ENCODE measurements around the gene BOK. TPM values are rescaled to one million over a fixed set of nuclear protein-coding genes. Genes with fewer than 3 reads are reported as not detected.

The BOK gene
- total and polyA plus RNA-seq, 10 of the 15 experiments (the other 5 are each of a cell fraction or from before 2014, with no cell fraction given): 0.04 to 0.15 (median 0.12) TPM; not detected in 7

DNA sequence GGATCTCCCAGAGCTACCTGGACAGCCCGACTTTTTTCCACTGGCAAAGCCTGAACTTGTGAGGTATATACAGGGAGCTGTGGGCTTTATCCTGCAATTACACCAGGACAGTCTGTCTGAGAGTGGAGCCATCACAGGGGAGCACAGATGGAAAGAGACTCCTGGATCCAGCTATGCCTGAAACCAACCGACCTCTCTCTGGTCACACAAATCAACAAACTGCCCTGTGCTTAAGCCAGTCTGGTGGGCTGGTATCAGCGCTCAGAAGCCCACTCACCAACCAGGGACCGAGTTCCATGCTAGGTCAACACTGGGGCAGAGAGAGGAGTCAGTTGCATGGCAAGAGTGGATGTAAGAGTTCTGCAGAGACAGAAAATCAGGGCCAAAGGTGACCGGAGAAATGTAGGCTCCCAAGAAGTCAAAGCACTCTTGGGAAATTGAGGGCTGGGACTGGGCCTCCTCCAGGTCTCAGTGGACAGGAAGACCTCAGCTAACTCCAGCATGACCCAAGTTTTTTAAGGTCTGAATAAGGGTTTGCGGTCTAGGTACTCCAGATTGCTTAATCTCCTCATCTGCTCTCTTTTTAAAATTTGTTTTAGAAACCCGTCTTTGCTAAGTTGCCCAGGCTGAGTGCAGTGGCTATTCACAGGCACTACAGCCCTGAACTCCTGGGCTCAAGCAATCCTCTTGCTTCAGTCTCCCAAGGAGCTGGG is 3.8 kb upstream of the BOK start (continued):
- TF ChIP-seq, protein P1, sequence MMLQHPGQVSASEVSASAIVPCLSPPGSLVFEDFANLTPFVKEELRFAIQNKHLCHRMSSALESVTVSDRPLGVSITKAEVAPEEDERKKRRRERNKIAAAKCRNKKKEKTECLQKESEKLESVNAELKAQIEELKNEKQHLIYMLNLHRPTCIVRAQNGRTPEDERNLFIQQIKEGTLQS (IDR thresholded peaks at IDR 0.05; ENCODE audit: borderline replicate concordance, extremely low read depth, low read depth, low read length): no peak
- TF ChIP-seq SMARCA5 (IDR thresholded peaks at IDR 0.05) (no peak), MTA2 (IDR thresholded peaks at IDR 0.05; ENCODE audit: low read depth) (no peak)
- TF ChIP-seq, protein P2, sequence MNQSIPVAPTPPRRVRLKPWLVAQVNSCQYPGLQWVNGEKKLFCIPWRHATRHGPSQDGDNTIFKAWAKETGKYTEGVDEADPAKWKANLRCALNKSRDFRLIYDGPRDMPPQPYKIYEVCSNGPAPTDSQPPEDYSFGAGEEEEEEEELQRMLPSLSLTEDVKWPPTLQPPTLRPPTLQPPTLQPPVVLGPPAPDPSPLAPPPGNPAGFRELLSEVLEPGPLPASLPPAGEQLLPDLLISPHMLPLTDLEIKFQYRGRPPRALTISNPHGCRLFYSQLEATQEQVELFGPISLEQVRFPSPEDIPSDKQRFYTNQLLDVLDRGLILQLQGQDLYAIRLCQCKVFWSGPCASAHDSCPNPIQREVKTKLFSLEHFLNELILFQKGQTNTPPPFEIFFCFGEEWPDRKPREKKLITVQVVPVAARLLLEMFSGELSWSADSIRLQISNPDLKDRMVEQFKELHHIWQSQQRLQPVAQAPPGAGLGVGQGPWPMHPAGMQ (IDR thresholded peaks at IDR 0.05; ENCODE audit: borderline replicate concordance): no peak

DNA sequence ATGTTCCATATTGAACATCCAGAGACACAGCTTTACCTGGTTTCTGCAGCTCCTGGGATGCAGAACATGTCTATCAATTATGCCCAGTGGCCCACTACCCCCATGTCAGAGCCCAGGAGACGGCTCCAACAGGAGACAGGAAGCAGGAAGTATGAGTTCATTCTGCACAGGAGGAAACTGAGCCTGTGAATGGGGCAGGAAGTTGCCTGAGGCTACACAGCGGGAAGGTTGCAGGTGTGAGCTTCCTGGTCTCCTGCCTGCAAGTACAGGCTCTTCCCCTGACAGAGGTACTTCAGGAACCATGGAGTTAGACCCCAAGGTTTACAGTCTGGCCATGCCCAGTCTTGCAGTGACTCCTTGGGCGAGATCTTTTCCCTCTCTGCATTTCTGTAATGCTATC is 2.8 kb upstream of the BOK start:
- TF ChIP-seq ELK1 (IDR thresholded peaks at IDR 0.05; ENCODE audit: low read depth, low read length) (no peak), KDM1A (IDR thresholded peaks at IDR 0.05; ENCODE audit: borderline replicate concordance) (no peak), SMC3 (IDR thresholded peaks at IDR 0.05; ENCODE audit: borderline replicate concordance, low read length) (no peak), JUND (IDR thresholded peaks at IDR 0.05; ENCODE audit: low read depth, low read length) (no peak)
- no peak overlapping the region for H2AFZ ChIP-seq (ENCODE audit: control insufficient read depth, low read depth, low read length)
- no peaks in the 10 kb centered on the region; the same call in 2 of the 3 replicates for H3K9me3 ChIP-seq (replicated peaks; ENCODE audit: control insufficient read depth, insufficient read depth, low read length)
- ChIA-PET RAD21 (ENCODE audit: unreplicated experiment) (no interaction called here), CTCF (no interaction called here), SMC1A (ENCODE audit: uncharacterized antibody, unreplicated experiment) (no interaction called here), POLR2A (no interaction called here)
- FAIRE-seq: no peak
- no peaks in the 10 kb centered on the region; a peak in 2 of 4 replicates for H3K27me3 ChIP-seq (replicated peaks in 1 of 2; ENCODE audit: control insufficient read depth in 2 of 2, insufficient read depth in 2 of 2, low read length in 1 of 2)
- H4K20me1 ChIP-seq (ENCODE audit: control insufficient read depth, insufficient read depth): no peaks in the 10 kb centered on the region
- no peaks in the 10 kb centered on the region for H3K4me1 ChIP-seq (ENCODE audit: control insufficient read depth, insufficient read depth, low read length)
- no TSS peak for BruUV-seq (replicated peaks)
- 2% methylated on average over 3 of the region's 3 CpGs for WGBS (ENCODE audit: insufficient coverage, insufficient replicate concordance, low lambda C conversion rate, missing lambda C conversion rate)
- no peak overlapping the region for H3K4me3 ChIP-seq
- intact Hi-C loops (cut with micrococcal nuclease; ENCODE audit: unreplicated experiment) (no loop called here), in situ Hi-C loops (cut with MboI) (no loop called here)
- H3K27ac ChIP-seq (ENCODE audit: control insufficient read depth, insufficient read depth): no peak overlapping the region
- no peaks in the 10 kb centered on the region for H3K79me2 ChIP-seq (ENCODE audit: control insufficient read depth, insufficient read depth, low read length)
- no peak for DNase-seq (ENCODE audit: low read depth, low spot score)
- no peaks in the 10 kb centered on the region for H3K36me3 ChIP-seq (ENCODE audit: control insufficient read depth in 2 of 2, insufficient read depth in 2 of 2, low read length in 1 of 2)
- ATAC-seq: no peak
- no peak overlapping the region for H3K4me2 ChIP-seq (ENCODE audit: control insufficient read depth, insufficient read depth)
- H3K9ac ChIP-seq (ENCODE audit: control insufficient read depth, insufficient read depth, low read length): no peak overlapping the region

All from GM12878 (cell line).